IMR-90 (cell line): ENCODE data around the gene DLGAP3. TPM values are rescaled to one million over a fixed set of nuclear protein-coding genes. Genes with fewer than 3 reads are reported as not detected.

Experiments
- ATAC-seq: fragments of 200-7000 bp; cut with Tn5 transposase; 2 replicates; pipeline ENCODE4 v1.9.1; 2020; ENCODE audit warnings: low read depth, mild to moderate bottlenecking, moderate library complexity
- BruUV-seq: library from RNA; stranded (reverse); fragments of 400-500 nt; replicated peaks from 2 replicates; lab custom pipeline; 2021; lab: Mats Ljungman, UMichigan
- CTCF ChIA-PET: fragments of 300-600 bp; formaldehyde crosslinking; extraction: SDS; loops from one replicate; lab custom pipeline; 2021; ENCODE audit warnings: antibody characterized with exemption; lab: Yijun Ruan, JAX
- POLR2A ChIA-PET: fragments of 300-600 bp; sonication (Branson Sonifier 250); formaldehyde crosslinking; loops from one replicate; lab custom pipeline; 2022; ENCODE audit warnings: antibody characterized with exemption; ENCODE audit not compliant: unreplicated experiment; lab: Charles Lee
- DNase-seq: peaks from one replicate; pipeline ENCODE4 v3.0.0; 2013
- H2AFZ ChIP-seq: replicated peaks from 2 replicates; pipeline ENCODE3; 2013; ENCODE audit warnings: low read length, mild to moderate bottlenecking; ENCODE audit not compliant: poor library complexity
- H2AK5ac ChIP-seq: 2 replicates; pipeline ENCODE4 v1.6.1; 2013; ENCODE audit warnings: low read depth, low read length, inconsistent platforms
- H2AK9ac ChIP-seq: replicated peaks from 2 replicates; pipeline ENCODE3; 2013; ENCODE audit warnings: mild to moderate bottlenecking, low read depth, low read length, moderate library complexity; ENCODE audit not compliant: poor library complexity
- H2BK120ac ChIP-seq: 2 replicates; pipeline ENCODE4 v1.6.1; 2013; ENCODE audit warnings: low read depth, low read length, inconsistent platforms
- H2BK15ac ChIP-seq: 3 replicates; pipeline ENCODE4 v1.6.1; 2013; ENCODE audit warnings: low read depth, low read length, inconsistent platforms
- H2BK20ac ChIP-seq: 2 replicates; pipeline ENCODE4 v1.6.1; 2013; ENCODE audit warnings: low read depth, mild to moderate bottlenecking, inconsistent platforms, low read length, moderate library complexity
- H2BK5ac ChIP-seq: 2 replicates; pipeline ENCODE4 v1.6.1; 2013; ENCODE audit warnings: mild to moderate bottlenecking, low read depth, low read length, inconsistent platforms; ENCODE audit not compliant: poor library complexity, severe bottlenecking
- H3K14ac ChIP-seq: replicated peaks from 2 replicates; pipeline ENCODE4 v1.6.1; 2013; ENCODE audit warnings: low read depth, low read length, inconsistent platforms
- H3K18ac ChIP-seq: 2 replicates; pipeline ENCODE4 v1.6.1; 2013; ENCODE audit warnings: low read depth, low read length, control low read depth
- H3K23ac ChIP-seq: 2 replicates; pipeline ENCODE4 v1.6.1; 2013; ENCODE audit warnings: low read depth, low read length, inconsistent platforms
- H3K27ac ChIP-seq: 2 replicates; pipeline ENCODE4 v1.5.1; 2013; ENCODE audit warnings: mild to moderate bottlenecking, control low read depth, low read length; ENCODE audit not compliant: insufficient read depth
- H3K27me3 ChIP-seq: 2 replicates; pipeline ENCODE4 v1.6.1; 2013; ENCODE audit warnings: low read length; ENCODE audit not compliant: control insufficient read depth, insufficient read depth
- H3K36me3 ChIP-seq: 2 replicates; pipeline ENCODE4 v1.6.1; 2013; ENCODE audit warnings: low read length, mixed read lengths; ENCODE audit not compliant: control insufficient read depth, insufficient read depth
- H3K4ac ChIP-seq: 2 replicates; pipeline ENCODE4 v1.6.1; 2013; ENCODE audit warnings: low read depth, low read length, inconsistent platforms
- H3K4me1 ChIP-seq: 2 replicates; pipeline ENCODE4 v1.6.1; 2013; ENCODE audit warnings: low read length, mixed read lengths; ENCODE audit not compliant: control insufficient read depth, insufficient read depth
- H3K4me2 ChIP-seq: 2 replicates; pipeline ENCODE4 v1.6.1; 2013; ENCODE audit warnings: low read depth, mild to moderate bottlenecking, control low read depth, low read length, moderate library complexity
- H3K4me3 ChIP-seq: 2 replicates; pipeline ENCODE4 v1.5.1; 2013; ENCODE audit warnings: low read depth, mild to moderate bottlenecking, control low read depth, low read length, moderate library complexity; ENCODE audit not compliant: insufficient read depth
- H3K56ac ChIP-seq: 2 replicates; pipeline ENCODE4 v1.6.1; 2013; ENCODE audit warnings: low read length, inconsistent platforms; ENCODE audit not compliant: insufficient read depth; ENCODE audit errors: extremely low read depth
- H3K79me1 ChIP-seq, 2 experiments: 2 replicates each; pipeline ENCODE4 v1.6.1; 2013; ENCODE audit warnings: low read length in 2 of 2, inconsistent platforms in 1 of 2, low read depth in 1 of 2
- H3K9ac ChIP-seq: 2 replicates; pipeline ENCODE4 v1.6.1; 2013; ENCODE audit warnings: low read depth, low read length, control low read depth
- H3K9me1 ChIP-seq: 2 replicates; pipeline ENCODE4 v1.6.1; 2013; ENCODE audit warnings: low read length, inconsistent platforms; ENCODE audit not compliant: insufficient read depth
- H3K9me3 ChIP-seq: 2 replicates; pipeline ENCODE4 v1.6.1; 2013; ENCODE audit warnings: low read length; ENCODE audit not compliant: control insufficient read depth, insufficient read depth
- H4K20me1 ChIP-seq: 2 replicates; pipeline ENCODE4 v1.6.1; 2013; ENCODE audit warnings: low read length, inconsistent platforms; ENCODE audit not compliant: insufficient read depth
- H4K5ac ChIP-seq: 2 replicates; pipeline ENCODE4 v1.6.1; 2013; ENCODE audit warnings: mild to moderate bottlenecking, low read depth, low read length, control low read depth
- H4K8ac ChIP-seq, 2 experiments: 2 replicates each; pipeline ENCODE4 v1.6.1; 2013; ENCODE audit warnings: low read depth in 2 of 2, low read length in 2 of 2, control low read depth in 1 of 2, inconsistent platforms in 1 of 2
- H4K91ac ChIP-seq: 2 replicates; pipeline ENCODE4 v1.6.1; 2013; ENCODE audit warnings: low read depth, low read length, inconsistent platforms; ENCODE audit not compliant: insufficient read depth
- CEBPB ChIP-seq: IDR thresholded peaks from 2 replicates; pipeline ENCODE4 v1.6.1; 2012; ENCODE audit warnings: low read depth, low read length, improper control_type of control experiment
- CTCF ChIP-seq: conservative IDR thresholded peaks from 2 replicates; pipeline ENCODE4 v1.5.1; 2012; ENCODE audit warnings: mild to moderate bottlenecking, low read depth, low read length, improper control_type of control experiment
- MXI1 ChIP-seq: IDR thresholded peaks from 2 replicates; pipeline ENCODE4 v1.6.1; 2012; ENCODE audit warnings: low read depth, mild to moderate bottlenecking, low read length, moderate library complexity, borderline replicate concordance
- NFE2L2 ChIP-seq: fragments of 150-350 bp; IDR thresholded peaks from 2 replicates; pipeline ENCODE4 v1.6.1; 2016; ENCODE audit warnings: low read depth, mild to moderate bottlenecking, low read length
- POLR2A ChIP-seq: IDR thresholded peaks from 2 replicates; pipeline ENCODE4 v1.6.1; 2012; ENCODE audit warnings: mild to moderate bottlenecking, low read depth, low read length
- RAD21 ChIP-seq: IDR thresholded peaks from 2 replicates; pipeline ENCODE4 v1.6.1; 2012; ENCODE audit warnings: low read length, improper control_type of control experiment
- RCOR1 ChIP-seq: IDR thresholded peaks from 2 replicates; pipeline ENCODE4 v1.6.1; 2012; ENCODE audit warnings: mild to moderate bottlenecking, low read length, improper control_type of control experiment; ENCODE audit not compliant: insufficient replicate concordance
- RFX5 ChIP-seq: IDR thresholded peaks from 2 replicates; pipeline ENCODE4 v1.8.0; 2012; ENCODE audit warnings: low read depth, mild to moderate bottlenecking, low read length, moderate library complexity
- SMC3 ChIP-seq: fragments of 150-350 bp; IDR thresholded peaks from 2 replicates; pipeline ENCODE4 v1.6.1; 2016; ENCODE audit warnings: low read depth, mild to moderate bottlenecking, antibody characterized with exemption, low read length, moderate library complexity
- WGBS, 2 experiments: methylation state at CpG; one replicate each; pipeline versions ENCODE4 v1.1.5 to v1.1.7; 2013; ENCODE audit warnings: missing lambda C conversion rate in 2 of 2; ENCODE audit not compliant: insufficient read length in 1 of 2; ENCODE audit errors: extremely low coverage in 2 of 2; 5-methylcytosine and 5-hydroxymethylcytosine counted together
- dilution Hi-C: fragments of 300-500 bp; cut with HindIII; formaldehyde crosslinking; loops from one replicate; pipeline ENCODE4 v1.14.3; 2018; ENCODE audit warnings: low sequenced_read_pairs; ENCODE audit not compliant: unreplicated experiment
- in situ Hi-C: fragments of 300-500 bp; cut with MboI; formaldehyde crosslinking; loops from 3 replicates; pipeline ENCODE4 v1.14.3; 2019; ENCODE audit warnings: low sequenced_read_pairs, inconsistent platforms, mixed read lengths
- intact Hi-C: fragments of 100-400 bp; cut with micrococcal nuclease; formaldehyde crosslinking; loops from 2 replicates; pipeline ENCODE4 v1.10.0; 2022
- polyA plus RNA-seq, 3 experiments: library from polyadenylated mRNA; depleted of rRNA; stranded (reverse); fragments of >200 nt; gene quantifications; 2 replicates each; pipeline ENCODE4 v1.2.3, GENCODE V29; 2012; ENCODE audit warnings: low replicate concordance in 1 of 3
- total RNA-seq: library from RNA; depleted of rRNA; stranded (reverse); fragments of >200 nt; gene quantifications from 2 replicates; pipeline ENCODE4 v1.2.3, GENCODE V29; 2012
- TF ChIP-seq, protein P1 (sequence below): fragments of 150-350 bp; IDR thresholded peaks from 2 replicates; pipeline ENCODE4 v1.6.1; 2016; ENCODE audit warnings: low read depth, mild to moderate bottlenecking, low read length, moderate library complexity, borderline replicate concordance
- TF ChIP-seq, protein P2 (sequence below): fragments of 150-350 bp; IDR thresholded peaks from 2 replicates; pipeline ENCODE4 v1.6.1; 2017; ENCODE audit warnings: mild to moderate bottlenecking, antibody characterized with exemption, low read length, low read depth

Gene DLGAP3
- total and polyA plus RNA-seq, 2 of the 4 experiments (the other 2 are of a cell fraction) = 0.02 TPM; not detected in 1

DNA sequence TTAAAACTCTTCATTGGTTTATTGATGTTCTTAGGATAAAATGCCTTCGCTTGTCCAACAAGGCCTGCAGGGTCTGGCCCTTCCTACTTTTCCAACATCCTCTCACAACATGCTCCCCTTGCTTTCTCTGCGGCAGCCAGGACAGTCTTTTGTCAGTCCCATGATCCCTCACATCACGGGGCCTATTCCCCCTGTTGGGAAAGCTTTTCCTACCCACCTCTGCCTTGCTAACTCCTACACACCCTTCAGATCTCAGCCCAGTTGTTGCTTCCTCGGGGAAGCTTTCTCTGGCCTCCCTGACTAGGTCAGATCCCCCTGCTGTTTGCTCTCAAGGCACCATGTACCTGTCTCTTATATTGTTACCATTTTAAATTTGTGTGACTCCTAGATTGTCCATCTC is 19.0 kb downstream of the DLGAP3 start:
- no peaks in the 10 kb centered on the region for H3K36me3 ChIP-seq
- in situ Hi-C loops = no loop called here
- H3K14ac ChIP-seq = no peak overlapping the region
- H3K23ac ChIP-seq = no peak overlapping the region
- DNase-seq = no peak
- no peaks in the 10 kb centered on the region for H3K9me1 ChIP-seq
- no peak for TF ChIP-seq POLR2A
- no peak for TF ChIP-seq CTCF
- no peak for TF ChIP-seq CEBPB
- TF ChIP-seq, protein P1, sequence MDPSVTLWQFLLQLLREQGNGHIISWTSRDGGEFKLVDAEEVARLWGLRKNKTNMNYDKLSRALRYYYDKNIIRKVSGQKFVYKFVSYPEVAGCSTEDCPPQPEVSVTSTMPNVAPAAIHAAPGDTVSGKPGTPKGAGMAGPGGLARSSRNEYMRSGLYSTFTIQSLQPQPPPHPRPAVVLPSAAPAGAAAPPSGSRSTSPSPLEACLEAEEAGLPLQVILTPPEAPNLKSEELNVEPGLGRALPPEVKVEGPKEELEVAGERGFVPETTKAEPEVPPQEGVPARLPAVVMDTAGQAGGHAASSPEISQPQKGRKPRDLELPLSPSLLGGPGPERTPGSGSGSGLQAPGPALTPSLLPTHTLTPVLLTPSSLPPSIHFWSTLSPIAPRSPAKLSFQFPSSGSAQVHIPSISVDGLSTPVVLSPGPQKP = no peak
- no peak for TF ChIP-seq SMC3
- TF ChIP-seq RCOR1 = no peak
- TF ChIP-seq RFX5 = no peak
- TF ChIP-seq NFE2L2 = no peak
- TF ChIP-seq MXI1 = no peak
- TF ChIP-seq, protein P2, sequence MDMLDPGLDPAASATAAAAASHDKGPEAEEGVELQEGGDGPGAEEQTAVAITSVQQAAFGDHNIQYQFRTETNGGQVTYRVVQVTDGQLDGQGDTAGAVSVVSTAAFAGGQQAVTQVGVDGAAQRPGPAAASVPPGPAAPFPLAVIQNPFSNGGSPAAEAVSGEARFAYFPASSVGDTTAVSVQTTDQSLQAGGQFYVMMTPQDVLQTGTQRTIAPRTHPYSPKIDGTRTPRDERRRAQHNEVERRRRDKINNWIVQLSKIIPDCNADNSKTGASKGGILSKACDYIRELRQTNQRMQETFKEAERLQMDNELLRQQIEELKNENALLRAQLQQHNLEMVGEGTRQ = no peak
- no peak for TF ChIP-seq RAD21
- dilution Hi-C loops = no loop called here
- no peak overlapping the region for H4K5ac ChIP-seq
- no peaks in the 10 kb centered on the region for H4K20me1 ChIP-seq
- peaks cover 3% of the 10 kb centered on the region; the same call in 1 of the 2 replicates for H3K27me3 ChIP-seq
- ChIA-PET CTCF (interaction anchor here (0.6 kb wide), 1 partner anchor 945 kb away, joined by 3 read pairs; no protein-coding TSS in a partner anchor), POLR2A (no interaction called here)
- H3K27ac ChIP-seq = no peak overlapping the region
- H2BK120ac ChIP-seq = no peak overlapping the region
- H2AFZ ChIP-seq = no peak overlapping the region
- H2BK15ac ChIP-seq = no peak overlapping the region
- H3K56ac ChIP-seq = no peak overlapping the region
- no peak overlapping the region for H4K8ac ChIP-seq
- WGBS, 2 experiments = 30% methylated on average over 2 of the region's 4 CpGs; no CpG with 5 or more reads in 1 of the 2 experiments
- no peak overlapping the region for H2BK5ac ChIP-seq
- H2BK20ac ChIP-seq = no peak overlapping the region
- no peaks in the 10 kb centered on the region for H3K79me1 ChIP-seq
- no peak overlapping the region for H3K18ac ChIP-seq
- H2AK5ac ChIP-seq = no peak overlapping the region
- intact Hi-C loops = no loop called here
- ATAC-seq = no peak
- H4K91ac ChIP-seq = no peak overlapping the region
- BruUV-seq = no TSS peak
- no peak overlapping the region for H3K4me3 ChIP-seq
- no peaks in the 10 kb centered on the region for H3K9me3 ChIP-seq
- H3K4ac ChIP-seq = no peak overlapping the region
- no peak overlapping the region for H2AK9ac ChIP-seq
- no peaks in the 10 kb centered on the region for H3K4me1 ChIP-seq
- H3K9ac ChIP-seq = no peak overlapping the region
- no peak overlapping the region for H3K4me2 ChIP-seq
